Activated naive CD4-positive, alpha-beta T cell treated with anti-CD3 and anti-CD28 coated beads, Interleukin-2, amount 50 U/mL, for 72 hours (primary cell): Measurements from ENCODE around the gene TPM2. TPM values are rescaled to one million over a fixed set of nuclear protein-coding genes. Genes with fewer than 3 reads are reported as not detected.

Source experiments
- ATAC-seq, 2 donors: fragments of 150-1000 bp; cut with Tn5 transposase; 2 replicates each; pipeline ENCODE4 v1.10.0; 2021; ENCODE audit warnings: mild to moderate bottlenecking in 2 of 2, moderate library complexity in 2 of 2
- DNase-seq, 2 donors: peaks; one replicate each; pipeline ENCODE4 v3.0.0; 2021 to 2022; ENCODE audit warnings: low spot score in 2 of 2
- H3K27ac Mint-ChIP-seq, 2 donors: one replicate each; pipeline ENCODE4 v1.8.0; 2022; ENCODE audit warnings: mild to moderate bottlenecking in 2 of 2, mixed read lengths in 2 of 2
- H3K36me3 Mint-ChIP-seq, 2 donors: one replicate each; pipeline ENCODE4 v1.8.0; 2022; ENCODE audit warnings: mixed read lengths in 2 of 2
- H3K9me3 Mint-ChIP-seq, 2 donors: one replicate each; pipeline ENCODE4 v1.8.0; 2022; ENCODE audit warnings: mixed read lengths in 2 of 2
- total RNA-seq, 2 donors: library from RNA; stranded (reverse); gene quantifications; one replicate each; pipeline ENCODE4 v1.2.3, GENCODE V29; 2022

The TPM2 gene
- total RNA-seq, 2 donors from 2014 or later, result 5.2 to 9.3 TPM

DNA sequence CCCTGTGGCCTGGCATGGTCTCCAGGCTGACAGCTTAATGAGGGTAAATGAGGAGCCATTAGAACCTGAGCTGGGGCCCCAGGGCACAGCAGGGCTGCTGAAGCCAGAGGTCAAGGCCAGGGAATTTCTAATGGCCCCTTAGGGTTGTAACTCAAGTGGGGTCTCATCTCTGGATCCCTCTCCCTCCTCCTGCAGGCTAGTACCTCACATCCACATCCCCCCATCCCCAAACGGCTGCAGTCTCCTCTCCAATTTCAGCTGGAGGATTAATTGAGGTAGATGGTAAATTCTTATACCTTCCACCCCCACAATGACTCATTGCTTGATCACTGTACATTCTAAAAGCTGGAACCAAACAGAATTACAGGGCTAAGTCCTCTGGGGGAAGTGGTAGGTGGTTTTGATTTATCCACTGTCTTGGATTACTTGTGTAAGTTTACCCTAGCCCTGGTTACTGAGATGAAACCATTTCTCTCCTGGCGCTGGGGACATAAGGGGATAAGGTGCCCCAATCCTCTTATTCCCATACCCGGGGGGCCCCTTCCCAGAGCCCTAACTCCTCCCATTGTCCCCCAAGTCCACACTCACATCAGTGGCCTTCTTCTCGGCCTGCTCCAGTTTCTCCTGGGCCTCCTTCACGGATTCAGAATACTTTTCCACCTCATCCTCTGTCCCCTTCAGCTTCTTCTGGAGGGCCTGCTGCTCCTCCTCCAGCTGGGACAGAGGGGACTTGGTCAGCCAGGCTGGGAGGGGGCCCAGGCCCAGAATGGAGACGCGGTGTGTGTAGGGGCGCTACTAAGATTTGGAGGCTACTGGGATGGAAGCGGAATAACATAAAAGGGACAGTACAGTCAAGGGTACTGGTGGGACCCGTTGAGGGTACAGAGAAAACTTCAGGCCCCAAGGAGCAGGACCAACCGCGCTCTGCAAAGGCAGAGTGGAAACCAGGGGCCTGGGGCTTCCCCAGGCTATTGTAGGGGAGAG lies 875 bp downstream of the TPM2 start:
- Mint-ChIP-seq H3K9me3 (no peaks in the 10 kb centered on the region), H3K27ac (peak overlapping the region; percentile 49 to 82)
- ATAC-seq, result peak; percentile 75 to 83

DNA sequence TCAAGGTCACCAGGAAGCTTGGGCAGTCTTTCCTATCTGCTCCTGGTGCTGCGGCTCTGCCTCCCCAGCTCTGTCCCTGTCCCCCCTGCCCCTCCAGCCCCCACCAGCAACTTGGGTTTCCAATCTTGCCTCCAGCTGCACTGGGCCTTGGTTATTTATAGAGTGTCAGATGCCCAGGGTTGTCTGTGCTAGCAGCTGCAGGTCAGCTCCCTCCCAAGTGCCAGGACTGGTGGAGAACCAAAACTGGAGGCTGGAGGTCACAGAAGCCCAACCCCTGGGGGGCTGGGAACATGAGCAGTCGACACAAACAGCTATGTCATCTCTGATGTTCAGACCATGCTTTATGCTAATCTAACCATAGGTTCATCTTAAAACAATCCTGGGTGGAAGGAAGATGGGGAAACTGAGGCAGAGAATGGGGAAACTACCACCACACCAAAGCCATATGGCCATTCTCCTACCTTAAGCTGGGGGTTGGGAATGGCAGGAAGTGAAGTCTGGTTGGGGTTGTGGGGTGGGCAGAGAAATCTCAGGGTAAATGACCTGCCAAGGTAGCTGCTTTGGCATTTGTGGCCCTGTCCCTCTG lies 1.7 kb downstream of the TPM2 start:
- Mint-ChIP-seq H3K27ac (peak overlapping the region in 1 of 2 donors; percentile 49), H3K36me3 (no peaks in the 10 kb centered on the region), H3K9me3 (no peaks in the 10 kb centered on the region)
- DNase-seq, result no peak
- no peak for ATAC-seq

More for the DNA sequence above, 875 bp downstream of the TPM2 start:
- peak in 1 of 2 donors; percentile 21 for DNase-seq
- no peaks in the 10 kb centered on the region for H3K36me3 Mint-ChIP-seq

- Mint-ChIP-seq H3K36me3 (no peaks in the 10 kb centered on the region), H3K27ac (no peak overlapping the region), H3K9me3 (no peaks in the 10 kb centered on the region)
- ATAC-seq (no peak), DNase-seq (no peak)
Measured at GRCh38 chr9:35687306-35687705, 2.4 kb downstream of the TPM2 start.

GRCh38 chr9:35686222-35687203 lies 3.2 kb downstream of the TPM2 start:
- H3K9me3 Mint-ChIP-seq, result no peaks in the 10 kb centered on the region
- DNase-seq (no peak), ATAC-seq (no peak)
- no peaks in the 10 kb centered on the region for H3K36me3 Mint-ChIP-seq
- H3K27ac Mint-ChIP-seq, result no peak overlapping the region

- Mint-ChIP-seq H3K36me3 (no peaks in the 10 kb centered on the region), H3K9me3 (no peaks in the 10 kb centered on the region), H3K27ac (peak overlapping the region in 1 of 2 donors; percentile 36)
- DNase-seq (no peak), ATAC-seq (no peak)
Measured at GRCh38 chr9:35685506-35685905, 4.2 kb downstream of the TPM2 start.

DNA sequence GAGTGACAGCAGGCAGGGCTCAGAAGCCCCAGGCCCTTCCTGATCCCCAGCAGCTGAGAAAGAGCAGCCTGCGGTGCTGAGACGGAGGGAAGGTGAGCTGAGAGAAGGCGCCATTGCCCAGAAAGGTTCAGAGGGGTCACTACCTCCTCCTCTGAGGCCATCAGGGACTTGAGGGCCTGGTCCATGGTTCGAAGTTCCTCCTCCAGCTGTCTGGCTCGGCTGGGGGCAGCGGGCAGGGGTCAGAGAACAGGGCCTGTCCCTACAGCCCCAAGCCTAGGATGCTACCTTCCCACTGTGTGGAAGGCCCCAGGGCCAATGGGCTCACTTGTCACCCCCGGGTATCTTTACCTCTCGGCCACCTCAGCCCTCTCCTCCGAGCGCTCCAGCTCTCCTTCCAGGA lies 4.8 kb downstream of the TPM2 start:
- DNase-seq (no peak), ATAC-seq (no peak)
- peak overlapping the region in 1 of 2 donors; percentile 36 for H3K27ac Mint-ChIP-seq
- H3K36me3 Mint-ChIP-seq, result no peaks in the 10 kb centered on the region
- no peaks in the 10 kb centered on the region for H3K9me3 Mint-ChIP-seq

DNA sequence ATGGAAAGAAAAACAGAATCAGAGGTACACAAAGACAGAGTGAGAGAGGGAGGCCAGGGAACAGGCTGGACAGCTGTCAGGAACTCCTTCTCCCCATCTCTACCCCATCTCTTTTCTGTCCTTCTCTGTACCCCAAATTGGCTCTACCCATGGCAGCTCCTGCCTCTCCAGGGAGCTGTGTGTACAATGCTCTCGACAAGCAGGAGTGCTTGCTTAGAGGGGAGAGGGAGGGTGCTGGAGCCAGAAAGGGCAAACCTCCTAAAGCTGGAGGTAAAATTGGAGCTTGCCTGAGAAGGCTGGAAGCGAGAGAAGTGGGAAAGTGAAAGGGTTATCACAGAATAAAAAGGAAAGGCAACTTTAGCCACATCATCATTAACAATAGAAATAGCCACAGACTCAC lies 6.4 kb downstream of the TPM2 start:
- no peak overlapping the region for H3K27ac Mint-ChIP-seq
- ATAC-seq, result no peak
- DNase-seq, result no peak
- H3K36me3 Mint-ChIP-seq, result no peaks in the 10 kb centered on the region
- H3K9me3 Mint-ChIP-seq, result no peaks in the 10 kb centered on the region

DNA sequence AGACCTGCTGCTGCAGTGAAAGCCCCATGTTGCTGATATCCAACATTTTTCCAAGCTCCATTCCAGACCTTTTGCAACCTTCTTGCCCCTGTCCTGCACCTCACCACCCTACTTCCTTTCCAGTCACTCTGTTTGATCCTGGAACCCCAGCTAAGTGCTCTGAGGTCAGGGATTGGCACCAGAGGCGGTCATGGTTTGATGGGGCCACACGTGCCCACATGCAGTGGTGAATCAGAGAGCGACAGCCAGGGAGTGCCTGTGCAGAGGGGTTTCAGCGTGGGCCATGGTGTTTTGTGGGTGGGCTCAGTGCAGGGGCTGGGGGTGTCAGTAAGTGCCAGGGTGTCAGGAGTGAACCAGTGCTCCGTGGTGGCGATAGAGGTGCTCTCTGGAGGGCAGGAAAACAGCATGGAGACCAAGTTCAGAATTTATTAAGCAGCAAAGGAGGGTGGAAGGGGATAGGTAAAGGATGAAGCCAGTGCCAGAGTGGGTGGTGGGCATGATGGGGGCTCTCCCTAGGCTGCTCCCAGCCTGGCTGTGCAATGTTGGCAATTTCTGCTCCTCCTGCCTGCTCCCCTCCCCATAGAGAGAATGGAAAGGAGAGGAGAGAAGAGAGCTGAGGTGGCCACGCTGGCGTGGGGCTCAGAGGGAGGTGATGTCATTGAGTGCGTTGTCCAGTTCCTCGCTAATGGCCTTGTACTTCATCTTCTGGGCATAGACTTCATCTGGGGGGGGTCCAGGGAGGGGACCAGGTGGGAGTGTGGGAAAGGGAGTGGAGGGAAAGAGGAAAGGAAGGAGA lies 7.0 kb downstream of the TPM2 start:
- ATAC-seq, result no peak
- no peak for DNase-seq
- H3K9me3 Mint-ChIP-seq, result no peaks in the 10 kb centered on the region
- no peak overlapping the region for H3K27ac Mint-ChIP-seq
- no peaks in the 10 kb centered on the region for H3K36me3 Mint-ChIP-seq

GRCh38 chr9:35682051-35682450 lies 7.7 kb downstream of the TPM2 start:
- no peaks in the 10 kb centered on the region for H3K36me3 Mint-ChIP-seq
- ATAC-seq (no peak), DNase-seq (no peak)
- no peaks in the 10 kb centered on the region for H3K9me3 Mint-ChIP-seq
- H3K27ac Mint-ChIP-seq, result peak overlapping the region in 1 of 2 donors; percentile 9

DNA sequence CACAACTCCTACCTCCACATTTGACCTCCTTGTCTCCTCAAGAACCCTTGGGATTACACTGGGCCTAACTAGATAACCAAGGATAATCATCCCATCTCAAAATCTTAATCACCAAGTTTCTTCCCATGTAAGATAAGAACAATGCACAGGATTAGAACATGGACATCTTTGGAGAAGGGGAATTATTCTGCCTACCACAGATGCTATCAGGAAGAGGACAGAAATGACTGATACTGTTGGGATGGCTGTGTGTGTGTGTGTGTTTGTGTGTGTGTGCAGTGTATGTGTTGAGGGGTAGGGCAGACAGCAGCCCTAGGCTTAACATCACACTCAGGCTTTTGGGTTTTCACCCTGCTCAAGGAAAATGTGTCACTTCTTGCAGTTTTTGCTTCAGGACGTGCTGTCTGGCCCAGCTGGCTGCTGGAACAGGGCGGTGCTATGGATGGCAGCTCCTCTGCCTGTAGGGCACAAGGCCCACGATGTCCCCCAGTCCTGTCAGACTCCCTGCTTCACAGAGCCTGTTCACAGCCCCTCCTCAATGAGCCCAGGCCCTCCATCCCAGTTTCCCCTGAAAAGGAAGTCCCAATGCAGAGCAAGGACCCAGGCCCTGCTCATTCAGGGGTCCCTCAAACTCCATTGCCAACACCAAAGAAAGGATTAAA lies 8.3 kb downstream of the TPM2 start:
- ATAC-seq, result no peak
- Mint-ChIP-seq H3K27ac (no peak overlapping the region), H3K36me3 (no peaks in the 10 kb centered on the region), H3K9me3 (no peaks in the 10 kb centered on the region)
- no peak for DNase-seq

DNA sequence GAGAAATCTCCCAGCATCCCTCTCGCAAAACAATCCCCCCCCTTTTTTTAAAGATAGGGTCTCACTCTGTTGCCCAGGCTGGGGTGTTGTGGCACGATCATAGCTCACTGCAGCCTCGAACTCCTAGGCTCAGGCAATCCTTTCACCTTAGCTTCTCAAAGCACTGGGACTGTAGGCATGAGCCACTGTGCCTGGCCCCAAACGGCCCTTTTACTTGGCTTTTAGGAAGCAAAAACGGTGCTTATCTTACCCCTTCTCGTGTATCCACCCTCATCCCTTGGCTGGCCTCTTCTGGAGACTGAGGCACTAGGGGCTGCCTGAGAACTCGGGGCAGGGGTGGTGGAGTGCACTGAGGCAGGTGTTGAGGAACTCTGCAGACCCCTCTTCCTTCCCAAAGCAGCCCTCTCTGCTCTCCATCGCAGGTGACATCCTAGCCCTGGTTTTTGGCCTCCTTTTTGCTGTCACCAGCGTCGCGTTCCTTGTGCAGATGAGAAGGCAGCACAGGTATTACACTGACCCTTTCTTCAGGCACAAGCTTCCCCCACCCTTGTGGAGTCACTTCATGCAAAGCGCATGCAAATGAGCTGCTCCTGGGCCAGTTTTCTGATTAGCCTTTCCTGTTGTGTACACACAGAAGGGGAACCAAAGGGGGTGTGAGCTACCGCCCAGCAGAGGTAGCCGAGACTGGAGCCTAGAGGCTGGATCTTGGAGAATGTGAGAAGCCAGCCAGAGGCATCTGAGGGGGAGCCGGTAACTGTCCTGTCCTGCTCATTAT lies 9.2 kb downstream of the TPM2 start:
- Mint-ChIP-seq H3K9me3 (no peaks in the 10 kb centered on the region), H3K36me3 (no peaks in the 10 kb centered on the region), H3K27ac (no peak overlapping the region)
- ATAC-seq, result no peak
- DNase-seq, result no peak

DNA sequence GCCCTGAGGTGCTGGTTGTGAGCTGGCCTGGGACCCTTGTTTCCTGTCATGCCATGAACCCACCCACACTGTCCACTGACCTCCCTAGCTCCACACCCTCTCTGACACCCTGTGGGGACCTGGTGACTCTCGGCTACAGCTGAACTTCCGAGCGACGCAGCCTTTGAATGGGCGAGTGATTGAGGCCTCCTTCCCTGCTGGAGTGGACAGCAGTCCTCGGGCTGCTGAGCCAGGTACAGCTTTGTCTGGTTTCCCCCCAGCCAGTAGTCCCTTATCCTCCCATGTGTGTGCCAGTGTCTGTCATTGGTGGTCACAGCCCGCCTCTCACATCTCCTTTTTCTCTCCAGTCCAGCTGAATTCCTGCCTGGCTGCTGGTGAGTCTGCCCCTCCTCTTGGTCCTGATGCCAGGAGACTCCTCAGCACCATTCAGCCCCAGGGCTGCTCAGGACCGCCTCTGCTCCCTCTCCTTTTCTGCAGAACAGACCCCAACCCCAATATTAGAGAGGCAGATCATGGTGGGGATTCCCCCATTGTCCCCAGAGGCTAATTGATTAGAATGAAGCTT lies 9.9 kb downstream of the TPM2 start:
- ATAC-seq, result no peak
- no peak overlapping the region for H3K27ac Mint-ChIP-seq

GRCh38 chr9:35679091-35679490 lies 10.6 kb downstream of the TPM2 start:
- ATAC-seq (no peak), DNase-seq (no peak)
- Mint-ChIP-seq H3K9me3 (no peaks in the 10 kb centered on the region), H3K27ac (no peak overlapping the region), H3K36me3 (no peaks in the 10 kb centered on the region)

More for the DNA sequence above, 9.9 kb downstream of the TPM2 start:
- Mint-ChIP-seq H3K9me3 (no peaks in the 10 kb centered on the region), H3K36me3 (no peaks in the 10 kb centered on the region)
- DNase-seq, result no peak

GRCh38 chr9:35675732-35676392 lies 13.9 kb downstream of the TPM2 start:
- peak; percentile 77 to 96 for ATAC-seq
- DNase-seq, result peak; percentile 44 to 73
- no peak overlapping the region for H3K27ac Mint-ChIP-seq

More at GRCh38 chr9:35675732-35676392, 13.9 kb downstream of the TPM2 start:
- H3K9me3 Mint-ChIP-seq, result no peaks in the 10 kb centered on the region
- no peaks in the 10 kb centered on the region for H3K36me3 Mint-ChIP-seq
